Naive thymus-derived CD4-positive, alpha-beta T cell (primary cell): ENCODE results near the gene CPEB3. TPM values are rescaled to one million over a fixed set of nuclear protein-coding genes. Genes with fewer than 3 reads are reported as not detected.
"Not testable (repeated sequence)": the region's sequence is repeated elsewhere in the genome, so short reads cannot be mapped to it uniquely, and the experiment has no call there.

Experiments
- ATAC-seq: fragments of 150-1000 bp; cut with Tn5 transposase; 2 replicates; pipeline ENCODE4 v1.10.0; 2021; ENCODE audit warnings: mild to moderate bottlenecking, moderate library complexity
- CTCF ChIA-PET: fragments of 350-600 bp; sonication (Branson Sonifier 250); formaldehyde crosslinking; loops from one replicate; lab custom pipeline; 2021; ENCODE audit warnings: antibody characterized with exemption; lab: Charles Lee
- POLR2A ChIA-PET: fragments of 350-600 bp; sonication (Branson Sonifier 250); formaldehyde crosslinking; loops from one replicate; lab custom pipeline; 2021; ENCODE audit warnings: antibody characterized with exemption, inconsistent platforms; lab: Charles Lee
- DNase-seq, 9 donors: peaks; one replicate each; pipeline versions ENCODE4 v3.0.0 to v3.0.0-alpha.2; 2020 to 2022; ENCODE audit warnings: mixed read lengths in 1 of 9
- H3K27ac ChIP-seq: one replicate; pipeline ENCODE4 v1.7.0; 2013; ENCODE audit warnings: mild to moderate bottlenecking, low read depth, low read length, moderate library complexity
- H3K27me3 ChIP-seq, 2 donors: one replicate each; pipeline ENCODE4 v1.7.0; 2013; ENCODE audit warnings: low read length in 2 of 2, mild to moderate bottlenecking in 2 of 2, moderate library complexity in 2 of 2; ENCODE audit not compliant: control insufficient read depth in 2 of 2, insufficient read depth in 2 of 2
- H3K36me3 ChIP-seq, 3 experiments: 1 replicate in 2 of 3; 2 replicates in 1 of 3; pipeline ENCODE4 v1.7.0; 2013; ENCODE audit warnings: low read length in 3 of 3, mild to moderate bottlenecking in 3 of 3, moderate library complexity in 1 of 3; ENCODE audit not compliant: insufficient read depth in 3 of 3, control insufficient read depth in 2 of 3
- H3K4me1 ChIP-seq, 2 donors: one replicate each; pipeline ENCODE4 v1.7.0; 2013; ENCODE audit warnings: low read length in 2 of 2, mild to moderate bottlenecking in 2 of 2, moderate library complexity in 1 of 2; ENCODE audit not compliant: control insufficient read depth in 2 of 2, insufficient read depth in 2 of 2
- H3K4me3 ChIP-seq: 2 replicates; pipeline ENCODE4 v1.7.0; 2013; ENCODE audit warnings: mild to moderate bottlenecking, low read length
- H3K9me3 ChIP-seq, 3 experiments: 1 replicate in 2 of 3; 2 replicates in 1 of 3; pipeline ENCODE4 v1.7.0; 2013; ENCODE audit warnings: low read length in 3 of 3; ENCODE audit not compliant: control insufficient read depth in 2 of 3
- H3K27ac Mint-ChIP-seq, 9 donors: one replicate each; pipeline ENCODE4 v1.8.0; 2020 to 2022; ENCODE audit warnings: mixed read lengths in 9 of 9, mild to moderate bottlenecking in 8 of 9, moderate library complexity in 5 of 9, inconsistent platforms in 2 of 9
- H3K27me3 Mint-ChIP-seq, 5 donors: one replicate each; pipeline ENCODE4 v1.8.0; 2021 to 2022; ENCODE audit warnings: mixed read lengths in 5 of 5, mild to moderate bottlenecking in 1 of 5
- H3K36me3 Mint-ChIP-seq, 5 donors: one replicate each; pipeline ENCODE4 v1.8.0; 2020 to 2022; ENCODE audit warnings: mixed read lengths in 5 of 5, mild to moderate bottlenecking in 3 of 5, inconsistent platforms in 1 of 5
- H3K4me1 Mint-ChIP-seq, 7 donors: one replicate each; pipeline ENCODE4 v1.8.0; 2020 to 2022; ENCODE audit warnings: mixed read lengths in 7 of 7, mild to moderate bottlenecking in 3 of 7, inconsistent platforms in 1 of 7
- H3K4me3 Mint-ChIP-seq, 10 donors: one replicate each; pipeline ENCODE4 v1.8.0; 2020 to 2022; ENCODE audit warnings: mild to moderate bottlenecking in 10 of 10, mixed read lengths in 10 of 10, moderate library complexity in 6 of 10, inconsistent platforms in 2 of 10
- H3K9me3 Mint-ChIP-seq, 11 donors: one replicate each; pipeline ENCODE4 v1.8.0; 2020 to 2022; ENCODE audit warnings: mixed read lengths in 11 of 11, mild to moderate bottlenecking in 4 of 11, inconsistent platforms in 1 of 11, moderate library complexity in 1 of 11
- intact Hi-C, 2 donors: fragments of 100-400 bp; cut with micrococcal nuclease; formaldehyde crosslinking; loops; one replicate each; pipeline ENCODE4 v1.15.1; 2023
- polyA plus RNA-seq, 2 donors: library from polyadenylated mRNA; unstranded; fragments of 300-500 nt; fragmentation: Illumina TruSeq; gene quantifications; one replicate each; pipeline ENCODE4 v1.2.3, GENCODE V29; 2021
- total RNA-seq, 6 experiments: library from RNA in 5 of 6; stranded (reverse) in 5 of 6; gene quantifications; 1 replicate in 5 of 6; 2 replicates in 1 of 6; pipeline ENCODE4 v1.2.3 and lab custom pipeline; 2021 to 2026

Gene CPEB3
- total and polyA plus RNA-seq, 7 experiments from 2014 or later: 0.74 to 3.3 (median 2.1) TPM

- Mint-ChIP-seq H3K36me3 (peaks cover 0 to 15% (median 9%) of the 10 kb centered on the region in 5 donors), H3K27me3 (no peaks in the 10 kb centered on the region), H3K4me1 (peaks cover 0 to 8% (median 0%) of the 10 kb centered on the region in 7 donors), H3K4me3 (no peak overlapping the region), H3K9me3 (no peaks in the 10 kb centered on the region), H3K27ac (peak overlapping the region in 2 of 9 donors; percentile 16 to 48)
- H3K27ac ChIP-seq: no peak overlapping the region
- no peak for DNase-seq
- CTCF ChIA-PET: no interaction called here
- intact Hi-C loops: no loop called here
- no peak for ATAC-seq
- no peaks in the 10 kb centered on the region for H3K4me1 ChIP-seq
- no peaks in the 10 kb centered on the region for H3K9me3 ChIP-seq
- POLR2A ChIA-PET: no interaction called here
- no peaks in the 10 kb centered on the region for H3K36me3 ChIP-seq
- H3K27me3 ChIP-seq: no peaks in the 10 kb centered on the region
- no peak overlapping the region for H3K4me3 ChIP-seq
Observed at GRCh38 chr10:92231196-92231595, 59.7 kb downstream of the CPEB3 start.

DNA sequence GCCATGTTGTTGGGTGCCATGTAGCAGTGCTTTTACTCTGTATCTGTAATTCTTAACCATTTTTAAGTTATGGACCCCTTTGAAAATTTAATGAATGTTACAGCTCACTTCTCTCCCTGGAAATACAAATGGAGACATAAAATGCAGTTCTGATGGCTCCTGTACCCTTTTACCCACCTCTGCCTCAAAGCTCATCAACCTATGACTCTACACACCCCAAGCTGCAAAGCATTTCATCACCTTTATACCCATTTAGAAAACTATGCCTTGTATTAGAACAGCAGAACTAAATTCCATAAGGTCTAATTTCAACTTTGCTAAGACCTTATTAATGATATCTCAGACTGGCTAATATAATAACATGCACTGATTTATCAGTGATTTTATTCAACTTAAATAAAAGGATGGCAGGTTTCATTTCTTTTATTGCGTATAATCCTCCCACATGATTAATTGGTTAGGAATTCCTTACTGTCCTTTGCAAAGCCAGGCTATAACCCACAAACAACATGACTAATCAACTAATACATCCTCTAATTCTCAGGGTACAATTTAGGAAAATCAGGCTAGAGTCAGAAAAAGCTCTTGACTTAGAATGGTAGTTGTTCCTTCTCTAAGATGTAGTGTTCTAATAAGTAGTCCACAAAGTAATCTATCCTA, 68.1 kb downstream of the CPEB3 start:
- H3K36me3 Mint-ChIP-seq: peaks cover 0 to 25% (median 5%) of the 10 kb centered on the region in 5 donors
- H3K4me3 ChIP-seq: no peak overlapping the region
- no peaks in the 10 kb centered on the region for H3K36me3 ChIP-seq
- ChIA-PET CTCF (interaction anchor here (0.7 kb wide), 1 partner anchor 43 kb away, joined by 4 read pairs; no protein-coding TSS in a partner anchor), POLR2A (no interaction called here)
- H3K9me3 Mint-ChIP-seq: no peaks in the 10 kb centered on the region
- peaks cover 0 to 2% (median 0%) of the 10 kb centered on the region in 7 donors for H3K4me1 Mint-ChIP-seq
- no peaks in the 10 kb centered on the region for H3K4me1 ChIP-seq
- H3K4me3 Mint-ChIP-seq: no peak overlapping the region
- intact Hi-C loops: no loop called here
- H3K27me3 Mint-ChIP-seq: no peaks in the 10 kb centered on the region
- ATAC-seq (no peak), DNase-seq (no peak)
- no peak overlapping the region for H3K27ac ChIP-seq
- no peaks in the 10 kb centered on the region for H3K27me3 ChIP-seq
- H3K9me3 ChIP-seq: no peaks in the 10 kb centered on the region
- H3K27ac Mint-ChIP-seq: no peak overlapping the region

GRCh38 chr10:92219559-92219958, 71.3 kb downstream of the CPEB3 start:
- CTCF ChIA-PET: no interaction called here
- POLR2A ChIA-PET: interaction anchor here (0.6 kb wide), 1 partner anchor 19 kb away, joined by 3 read pairs; no protein-coding TSS in a partner anchor

GRCh38 chr10:92218569-92218968, 72.3 kb downstream of the CPEB3 start:
- CTCF ChIA-PET: no interaction called here
- Mint-ChIP-seq H3K9me3 (no peaks in the 10 kb centered on the region), H3K4me3 (no peak overlapping the region), H3K27ac (no peak overlapping the region), H3K27me3 (no peaks in the 10 kb centered on the region), H3K36me3 (peaks cover 0 to 20% (median 0%) of the 10 kb centered on the region in 5 donors), H3K4me1 (peaks cover 0 to 2% (median 0%) of the 10 kb centered on the region in 7 donors)
- DNase-seq: no peak
- no peak overlapping the region for H3K4me3 ChIP-seq
- H3K9me3 ChIP-seq: no peaks in the 10 kb centered on the region
- intact Hi-C loops: no loop called here
- H3K36me3 ChIP-seq: no peaks in the 10 kb centered on the region
- no peak for ATAC-seq
- POLR2A ChIA-PET: no interaction called here
- H3K27ac ChIP-seq: no peak overlapping the region
- H3K4me1 ChIP-seq: no peaks in the 10 kb centered on the region
- H3K27me3 ChIP-seq: no peaks in the 10 kb centered on the region

More at GRCh38 chr10:92219559-92219958, 71.3 kb downstream of the CPEB3 start:
- no peak overlapping the region for H3K27ac ChIP-seq
- H3K9me3 Mint-ChIP-seq: no peaks in the 10 kb centered on the region
- no peak overlapping the region for H3K27ac Mint-ChIP-seq
- H3K36me3 Mint-ChIP-seq: peaks cover 0 to 25% (median 4%) of the 10 kb centered on the region in 5 donors
- H3K36me3 ChIP-seq: no peaks in the 10 kb centered on the region
- H3K4me3 Mint-ChIP-seq: no peak overlapping the region
- H3K4me1 ChIP-seq: no peaks in the 10 kb centered on the region
- peaks cover 0 to 2% (median 0%) of the 10 kb centered on the region in 7 donors for H3K4me1 Mint-ChIP-seq
- intact Hi-C loops: no loop called here
- DNase-seq (no peak), ATAC-seq (no peak)
- no peaks in the 10 kb centered on the region for H3K27me3 Mint-ChIP-seq
- no peak overlapping the region for H3K4me3 ChIP-seq
- H3K9me3 ChIP-seq: no peaks in the 10 kb centered on the region
- no peaks in the 10 kb centered on the region for H3K27me3 ChIP-seq

DNA sequence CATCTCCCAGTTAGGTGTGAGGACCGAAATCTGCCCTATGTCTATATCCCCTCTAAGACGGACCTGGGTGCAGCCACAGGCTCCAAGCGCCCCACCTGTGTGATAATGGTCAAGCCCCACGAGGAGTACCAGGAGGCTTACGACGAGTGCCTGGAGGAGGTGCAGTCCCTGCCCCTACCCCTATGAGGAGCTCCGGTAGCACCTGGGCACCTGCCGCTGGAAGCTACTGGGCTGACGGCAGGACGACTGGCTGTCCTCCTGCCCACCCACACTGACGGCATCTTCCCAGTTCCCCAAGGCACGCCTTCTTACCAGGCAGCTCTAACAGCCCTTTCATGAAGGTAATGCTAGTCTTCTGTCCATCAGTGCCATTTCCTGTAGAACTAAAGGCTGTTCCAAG, 74.3 kb downstream of the CPEB3 start:
- H3K9me3 Mint-ChIP-seq, H3K9me3 ChIP-seq, H3K4me3 Mint-ChIP-seq, CTCF ChIA-PET, POLR2A ChIA-PET, H3K27me3 ChIP-seq, intact Hi-C loops, H3K36me3 ChIP-seq, DNase-seq, H3K27ac ChIP-seq, ATAC-seq, H3K4me1 ChIP-seq, H3K4me1 Mint-ChIP-seq, H3K4me3 ChIP-seq, H3K27me3 Mint-ChIP-seq, H3K27ac Mint-ChIP-seq: not testable (repeated sequence)
- H3K36me3 Mint-ChIP-seq: peaks cover 0 to 10% (median 3%) of the 10 kb centered on the region in 5 donors

DNA sequence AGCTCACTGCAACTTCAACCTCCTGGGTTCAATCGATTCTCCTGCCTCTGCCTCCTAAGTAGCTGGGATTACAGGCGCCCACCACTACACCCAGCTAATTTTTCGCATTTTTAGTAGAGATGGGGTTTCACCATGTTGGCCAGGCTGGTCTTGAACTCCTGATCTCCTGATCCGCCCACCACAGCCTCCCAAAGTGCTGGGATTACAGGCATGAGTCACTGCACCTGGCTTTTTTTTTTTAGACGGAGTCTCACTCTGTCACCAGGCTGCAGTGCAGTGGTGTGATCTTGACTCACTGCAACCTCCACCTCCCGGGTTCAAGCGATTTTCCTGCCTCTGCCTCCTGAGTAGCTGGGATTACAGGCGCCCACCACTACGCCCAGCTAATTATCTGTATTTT, 75.7 kb downstream of the CPEB3 start:
- H3K4me3 ChIP-seq, H3K9me3 ChIP-seq, H3K9me3 Mint-ChIP-seq, intact Hi-C loops, H3K36me3 Mint-ChIP-seq, CTCF ChIA-PET, H3K4me3 Mint-ChIP-seq, H3K27me3 ChIP-seq, H3K27ac Mint-ChIP-seq, H3K27ac ChIP-seq, ATAC-seq, H3K27me3 Mint-ChIP-seq, POLR2A ChIA-PET, H3K4me1 ChIP-seq, DNase-seq, H3K36me3 ChIP-seq: not testable (repeated sequence)
- H3K4me1 Mint-ChIP-seq: peaks cover 0 to 13% (median 4%) of the 10 kb centered on the region in 7 donors

GRCh38 chr10:92213049-92213448, 77.8 kb downstream of the CPEB3 start:
- no peak for ATAC-seq

More at GRCh38 chr10:92213049-92213448, 77.8 kb downstream of the CPEB3 start:
- no peak overlapping the region for H3K27ac ChIP-seq
- H3K36me3 ChIP-seq: no peaks in the 10 kb centered on the region
- no peaks in the 10 kb centered on the region for H3K4me1 ChIP-seq
- ChIA-PET CTCF (no interaction called here), POLR2A (no interaction called here)
- no peaks in the 10 kb centered on the region for H3K9me3 ChIP-seq
- Mint-ChIP-seq H3K27me3 (peaks cover 0 to 6% (median 0%) of the 10 kb centered on the region in 5 donors), H3K9me3 (no peaks in the 10 kb centered on the region), H3K36me3 (peaks cover 0 to 9% (median 0%) of the 10 kb centered on the region in 5 donors), H3K27ac (no peak overlapping the region), H3K4me3 (no peak overlapping the region), H3K4me1 (peaks cover 0 to 20% (median 7%) of the 10 kb centered on the region in 7 donors)
- H3K4me3 ChIP-seq: no peak overlapping the region
- H3K27me3 ChIP-seq: no peaks in the 10 kb centered on the region
- intact Hi-C loops: loop anchor here in 1 of 2 donors (2.0 kb wide), 1 partner anchor 28 kb away; no protein-coding TSS in a partner anchor
- no peak for DNase-seq
